ENCODE data around the gene TMEM131L. TPM values are rescaled to one million over a fixed set of nuclear protein-coding genes. Genes with fewer than 3 reads are reported as not detected.
"Not testable (repeated sequence)": the region's sequence is repeated elsewhere in the genome, so short reads cannot be mapped to it uniquely, and the experiment has no call there.

The TMEM131L gene
- total and polyA plus RNA-seq, 12 donors, result 2.7 to 33.6 (median 18.5) TPM

DNA sequence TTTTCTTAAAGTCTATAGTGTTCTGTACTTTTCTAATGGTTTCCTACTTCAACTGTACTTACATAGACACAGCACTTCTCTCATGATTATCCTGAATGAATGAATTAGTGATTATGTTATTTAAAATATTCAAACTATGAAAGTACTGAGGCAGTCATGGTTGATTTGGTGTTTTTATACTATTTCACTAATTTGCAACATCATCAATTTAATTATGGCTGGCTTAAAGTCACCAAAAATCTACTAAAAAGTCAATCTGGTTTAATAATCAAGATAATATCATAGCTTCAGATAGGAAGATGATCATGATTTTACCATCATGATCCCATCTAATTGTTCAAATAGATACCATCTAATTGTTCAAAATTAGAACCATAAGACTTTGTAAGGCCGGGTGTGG lies 16.8 kb upstream of the TMEM131L start:
- no peaks in the 10 kb centered on the region for H3K36me3 ChIP-seq
- no peaks in the 10 kb centered on the region for H3K9me3 ChIP-seq
- no peak for ATAC-seq
- H3K4me1 ChIP-seq, result peaks cover 0 to 35% (median 18%) of the 10 kb centered on the region in 9 donors
- no peaks in the 10 kb centered on the region for H3K27me3 ChIP-seq
- no peak for TF ChIP-seq CTCF (IDR thresholded peaks at IDR 0.05)
- intact Hi-C loops (cut with DNase I), result no loop called here
- no peak for DNase-seq
- whole genome bisulfite sequencing, 2 donors, result 96 to 97% methylated on average over 1 of the region's 1 CpG
- peak overlapping the region in 1 of 10 donors; percentile 52 for H3K27ac ChIP-seq
- no peak overlapping the region for H3K4me3 ChIP-seq

DNA sequence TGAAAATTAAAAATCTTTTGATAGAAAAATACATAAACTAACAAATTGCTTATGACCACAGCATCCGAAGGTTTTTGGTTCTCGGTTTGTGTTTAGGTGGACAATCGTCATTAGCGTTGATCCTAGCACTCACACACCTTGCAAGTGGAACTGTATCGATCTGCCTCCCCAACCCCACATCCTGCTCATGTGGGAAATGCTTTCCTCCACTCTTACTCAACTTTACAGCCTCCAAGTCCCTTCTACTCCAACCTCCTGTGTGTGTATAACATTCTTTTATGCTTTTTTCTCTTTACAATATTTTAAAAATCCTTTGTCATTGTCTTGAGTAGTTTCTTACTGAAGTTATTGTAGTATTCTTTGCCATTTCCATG lies 15.6 kb upstream of the TMEM131L start:
- Histone ChIP-seq H3K36me3 (no peaks in the 10 kb centered on the region), H3K27me3 (no peaks in the 10 kb centered on the region), H3K9me3 (no peaks in the 10 kb centered on the region), H3K4me1 (peaks cover 0 to 35% (median 18%) of the 10 kb centered on the region in 9 donors), H3K27ac (peak overlapping the region in 1 of 10 donors; percentile 52), H3K4me3 (no peak overlapping the region)
- no peak for TF ChIP-seq CTCF (IDR thresholded peaks at IDR 0.05)
- DNase-seq (no peak), ATAC-seq (no peak)
- 81 to 85% methylated on average over 5 of the region's 5 CpGs for WGBS, 2 donors
- intact Hi-C loops (cut with DNase I), result no loop called here

GRCh38 chr4:153451145-153451544 lies 15.0 kb upstream of the TMEM131L start:
- intact Hi-C loops (cut with DNase I); H3K36me3 ChIP-seq; DNase-seq; H3K27ac ChIP-seq; H3K9me3 ChIP-seq; H3K27me3 ChIP-seq; ATAC-seq; H3K4me3 ChIP-seq: not testable (repeated sequence)
- 85 to 96% methylated on average over 13 of the region's 13 CpGs for WGBS, 2 donors
- H3K4me1 ChIP-seq, result peaks cover 0 to 35% (median 18%) of the 10 kb centered on the region in 9 donors

GRCh38 chr4:153451911-153452657 lies 14.1 kb upstream of the TMEM131L start:
- TF ChIP-seq CTCF (IDR thresholded peaks at IDR 0.05), result no peak
- DNase-seq (no peak), ATAC-seq (peak in 1 of 8 donors; percentile 53)
- Histone ChIP-seq H3K4me3 (no peak overlapping the region), H3K27me3 (no peaks in the 10 kb centered on the region), H3K36me3 (no peaks in the 10 kb centered on the region), H3K9me3 (no peaks in the 10 kb centered on the region), H3K27ac (peak overlapping the region in 1 of 10 donors; percentile 36), H3K4me1 (peaks cover 0 to 35% (median 18%) of the 10 kb centered on the region in 9 donors)
- intact Hi-C loops (cut with DNase I), result no loop called here
- 73 to 82% methylated on average over 27 of the region's 27 CpGs for WGBS, 2 donors
